PC-3 (cell line): ENCODE data around the gene ATE1.

Source experiments
- EZH2 ChIP-seq: fragments of 300-600 bp; sonication (generic); IDR thresholded peaks from one replicate; pipeline ENCODE4 v1.6.1; 2017; ENCODE audit warnings: antibody characterized with exemption, mild to moderate bottlenecking, low read length; ENCODE audit not compliant: unreplicated experiment
- EZH2phosphoT487 ChIP-seq: fragments of 300-600 bp; sonication (generic); IDR thresholded peaks from 2 replicates; pipeline ENCODE4 v1.6.1; 2018; ENCODE audit warnings: mild to moderate bottlenecking, antibody characterized with exemption, low read length, borderline replicate concordance
- TF ChIP-seq, protein P1 (sequence below): fragments of 300-600 bp; sonication (generic); conservative IDR thresholded peaks from 2 replicates; pipeline ENCODE4 v1.5.1; 2017; ENCODE audit warnings: antibody characterized with exemption, low read depth, mild to moderate bottlenecking, low read length

DNA sequence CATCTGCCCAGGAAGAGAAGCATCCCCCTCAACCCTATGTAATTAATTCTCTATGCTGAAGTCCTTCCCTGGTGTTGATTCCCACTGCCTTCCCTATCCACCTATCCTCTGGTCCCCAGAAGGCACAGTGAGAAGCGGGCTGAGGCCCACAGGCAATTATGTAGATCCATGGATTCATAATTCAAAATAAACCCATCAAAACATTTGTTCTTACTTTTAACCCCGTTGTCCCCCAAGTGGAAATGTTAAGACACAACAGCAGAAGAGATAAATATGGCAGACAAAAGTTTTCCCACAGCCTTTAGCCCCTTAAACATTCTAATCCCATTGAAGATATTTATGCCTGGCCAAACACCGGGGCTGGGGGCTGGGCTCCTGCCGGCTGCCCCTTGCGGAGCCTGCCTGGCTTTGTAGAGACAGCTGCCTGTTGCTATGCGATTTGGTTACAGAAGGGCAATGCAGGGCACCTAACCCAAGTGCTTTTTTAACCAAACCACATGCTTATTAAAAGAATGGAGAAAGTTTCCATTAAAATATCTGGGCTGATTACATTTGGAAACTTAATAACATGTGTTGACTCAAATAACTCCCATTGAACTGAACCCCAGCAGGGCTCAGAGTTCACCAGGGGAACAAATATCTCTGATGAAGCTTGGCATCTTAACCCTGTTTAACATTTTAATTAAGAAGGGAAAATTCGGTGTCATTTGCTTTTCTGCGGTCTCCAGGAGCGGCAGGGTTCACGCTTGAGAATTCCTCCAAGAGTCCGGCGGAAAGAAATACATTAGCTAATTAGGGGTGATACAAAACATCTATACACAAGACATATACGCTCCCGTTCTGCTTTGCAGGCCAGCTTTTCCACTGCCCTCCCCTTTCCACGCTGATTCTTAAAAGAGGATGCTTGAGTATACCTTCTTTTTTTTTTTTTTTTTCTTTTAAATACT lies 218.8 kb downstream of the ATE1 start:
- no peak for TF ChIP-seq EZH2
- TF ChIP-seq, protein P1, sequence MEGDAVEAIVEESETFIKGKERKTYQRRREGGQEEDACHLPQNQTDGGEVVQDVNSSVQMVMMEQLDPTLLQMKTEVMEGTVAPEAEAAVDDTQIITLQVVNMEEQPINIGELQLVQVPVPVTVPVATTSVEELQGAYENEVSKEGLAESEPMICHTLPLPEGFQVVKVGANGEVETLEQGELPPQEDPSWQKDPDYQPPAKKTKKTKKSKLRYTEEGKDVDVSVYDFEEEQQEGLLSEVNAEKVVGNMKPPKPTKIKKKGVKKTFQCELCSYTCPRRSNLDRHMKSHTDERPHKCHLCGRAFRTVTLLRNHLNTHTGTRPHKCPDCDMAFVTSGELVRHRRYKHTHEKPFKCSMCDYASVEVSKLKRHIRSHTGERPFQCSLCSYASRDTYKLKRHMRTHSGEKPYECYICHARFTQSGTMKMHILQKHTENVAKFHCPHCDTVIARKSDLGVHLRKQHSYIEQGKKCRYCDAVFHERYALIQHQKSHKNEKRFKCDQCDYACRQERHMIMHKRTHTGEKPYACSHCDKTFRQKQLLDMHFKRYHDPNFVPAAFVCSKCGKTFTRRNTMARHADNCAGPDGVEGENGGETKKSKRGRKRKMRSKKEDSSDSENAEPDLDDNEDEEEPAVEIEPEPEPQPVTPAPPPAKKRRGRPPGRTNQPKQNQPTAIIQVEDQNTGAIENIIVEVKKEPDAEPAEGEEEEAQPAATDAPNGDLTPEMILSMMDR = no peak
- no peak for TF ChIP-seq EZH2phosphoT487
